PC-3 (cell line): ENCODE measurements around the gene BPIFB3.

Experiments used
- EZH2 ChIP-seq: fragments of 300-600 bp; sonication (generic); IDR thresholded peaks from one replicate; pipeline ENCODE4 v1.6.1; 2017; ENCODE audit warnings: antibody characterized with exemption, mild to moderate bottlenecking, low read length; ENCODE audit not compliant: unreplicated experiment
- EZH2phosphoT487 ChIP-seq: fragments of 300-600 bp; sonication (generic); IDR thresholded peaks from 2 replicates; pipeline ENCODE4 v1.6.1; 2018; ENCODE audit warnings: mild to moderate bottlenecking, antibody characterized with exemption, low read length, borderline replicate concordance
- TF ChIP-seq, protein P1 (sequence below): fragments of 300-600 bp; sonication (generic); conservative IDR thresholded peaks from 2 replicates; pipeline ENCODE4 v1.5.1; 2017; ENCODE audit warnings: antibody characterized with exemption, low read depth, mild to moderate bottlenecking, low read length

DNA sequence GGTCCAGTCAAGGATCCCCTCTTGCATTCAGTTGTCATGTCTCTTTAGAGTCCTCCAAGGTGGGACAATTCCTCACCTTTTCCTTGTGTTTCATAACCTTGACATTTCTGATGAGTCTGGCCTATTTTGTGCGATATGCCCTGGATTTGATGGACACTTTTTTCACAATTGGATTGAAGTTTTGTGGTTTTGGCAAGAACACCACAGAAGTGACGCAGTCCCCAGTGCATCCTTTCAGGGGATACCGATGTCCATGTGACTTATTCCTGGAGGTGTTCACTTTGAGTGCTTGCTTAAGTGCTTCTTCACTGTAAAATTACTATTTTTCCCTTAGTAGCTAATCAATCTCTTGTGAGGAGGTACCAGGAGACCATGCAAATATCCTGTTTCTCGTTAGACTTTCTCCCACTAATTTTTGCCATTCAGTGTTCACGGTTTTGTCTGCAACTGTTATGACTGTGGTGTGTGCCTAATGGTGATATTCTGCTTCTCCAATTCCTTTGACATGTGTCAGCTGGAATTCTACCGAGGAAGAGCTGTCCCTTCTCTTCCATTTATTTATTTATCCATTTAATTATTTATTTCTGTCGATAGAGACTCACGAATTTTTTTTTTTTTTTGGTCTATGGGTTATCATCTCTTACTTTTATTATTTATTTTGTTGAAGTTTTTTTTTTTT lies 56.6 kb downstream of the BPIFB3 start:
- TF ChIP-seq, protein P1, sequence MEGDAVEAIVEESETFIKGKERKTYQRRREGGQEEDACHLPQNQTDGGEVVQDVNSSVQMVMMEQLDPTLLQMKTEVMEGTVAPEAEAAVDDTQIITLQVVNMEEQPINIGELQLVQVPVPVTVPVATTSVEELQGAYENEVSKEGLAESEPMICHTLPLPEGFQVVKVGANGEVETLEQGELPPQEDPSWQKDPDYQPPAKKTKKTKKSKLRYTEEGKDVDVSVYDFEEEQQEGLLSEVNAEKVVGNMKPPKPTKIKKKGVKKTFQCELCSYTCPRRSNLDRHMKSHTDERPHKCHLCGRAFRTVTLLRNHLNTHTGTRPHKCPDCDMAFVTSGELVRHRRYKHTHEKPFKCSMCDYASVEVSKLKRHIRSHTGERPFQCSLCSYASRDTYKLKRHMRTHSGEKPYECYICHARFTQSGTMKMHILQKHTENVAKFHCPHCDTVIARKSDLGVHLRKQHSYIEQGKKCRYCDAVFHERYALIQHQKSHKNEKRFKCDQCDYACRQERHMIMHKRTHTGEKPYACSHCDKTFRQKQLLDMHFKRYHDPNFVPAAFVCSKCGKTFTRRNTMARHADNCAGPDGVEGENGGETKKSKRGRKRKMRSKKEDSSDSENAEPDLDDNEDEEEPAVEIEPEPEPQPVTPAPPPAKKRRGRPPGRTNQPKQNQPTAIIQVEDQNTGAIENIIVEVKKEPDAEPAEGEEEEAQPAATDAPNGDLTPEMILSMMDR, result no peak
- TF ChIP-seq EZH2 (no peak), EZH2phosphoT487 (no peak)
